CD8-positive, alpha-beta memory T cell (primary cell): Measurements from ENCODE around the gene PPP1R1B. TPM values are rescaled to one million over a fixed set of nuclear protein-coding genes. Genes with fewer than 3 reads are reported as not detected.
A peak's percentile ranks its signal among the peaks of the same experiment; 100 is the strongest.

ENCODE experiments used
- CTCF ChIA-PET: fragments of 350-600 bp; sonication (Branson Sonifier 250); formaldehyde crosslinking; loops from one replicate; lab custom pipeline; 2021; ENCODE audit warnings: antibody characterized with exemption; lab: Charles Lee
- POLR2A ChIA-PET: fragments of 350-600 bp; sonication (Branson Sonifier 250); formaldehyde crosslinking; loops from one replicate; lab custom pipeline; 2021; ENCODE audit warnings: antibody characterized with exemption; lab: Charles Lee
- DNase-seq, 5 donors: peaks; one replicate each; pipeline versions ENCODE4 v3.0.0 to v3.0.0-alpha.2; 2020 to 2022; ENCODE audit warnings: mixed read lengths in 1 of 5
- H3K27ac ChIP-seq: one replicate; pipeline ENCODE4 v1.7.0; 2013; ENCODE audit warnings: low read depth, mild to moderate bottlenecking, low read length, moderate library complexity
- H3K27me3 ChIP-seq: 2 replicates; pipeline ENCODE4 v1.7.0; 2013; ENCODE audit warnings: low read length, mild to moderate bottlenecking; ENCODE audit not compliant: insufficient read depth, poor library complexity, severe bottlenecking
- H3K36me3 ChIP-seq: 2 replicates; pipeline ENCODE4 v1.7.0; 2013; ENCODE audit warnings: mild to moderate bottlenecking, low read length, moderate library complexity; ENCODE audit not compliant: insufficient read depth
- H3K4me1 ChIP-seq: 2 replicates; pipeline ENCODE4 v1.7.0; 2013; ENCODE audit warnings: mild to moderate bottlenecking, low read length, moderate library complexity; ENCODE audit not compliant: insufficient read depth
- H3K4me3 ChIP-seq: 2 replicates; pipeline ENCODE4 v1.7.0; 2013; ENCODE audit warnings: mild to moderate bottlenecking, low read length
- H3K9me3 ChIP-seq: 2 replicates; pipeline ENCODE4 v1.7.0; 2013; ENCODE audit warnings: mild to moderate bottlenecking, low read length
- H3K27ac Mint-ChIP-seq, 8 donors: one replicate each; pipeline ENCODE4 v1.8.0; 2020 to 2021; ENCODE audit warnings: mixed read lengths in 8 of 8, mild to moderate bottlenecking in 6 of 8, inconsistent platforms in 3 of 8, moderate library complexity in 3 of 8
- H3K27me3 Mint-ChIP-seq, 2 donors: one replicate each; pipeline ENCODE4 v1.8.0; 2020 to 2021; ENCODE audit warnings: mixed read lengths in 2 of 2, mild to moderate bottlenecking in 1 of 2, moderate library complexity in 1 of 2
- H3K36me3 Mint-ChIP-seq, 3 donors: one replicate each; pipeline ENCODE4 v1.8.0; 2020 to 2021; ENCODE audit warnings: mixed read lengths in 3 of 3, inconsistent platforms in 1 of 3, mild to moderate bottlenecking in 1 of 3
- H3K4me1 Mint-ChIP-seq, 3 donors: one replicate each; pipeline ENCODE4 v1.8.0; 2020 to 2021; ENCODE audit warnings: mixed read lengths in 3 of 3, inconsistent platforms in 1 of 3, mild to moderate bottlenecking in 1 of 3
- H3K4me3 Mint-ChIP-seq, 7 donors: one replicate each; pipeline ENCODE4 v1.8.0; 2020 to 2021; ENCODE audit warnings: mixed read lengths in 7 of 7, mild to moderate bottlenecking in 6 of 7, moderate library complexity in 4 of 7, inconsistent platforms in 2 of 7
- H3K9me3 Mint-ChIP-seq, 5 donors: one replicate each; pipeline ENCODE4 v1.8.0; 2020 to 2022; ENCODE audit warnings: mixed read lengths in 5 of 5, mild to moderate bottlenecking in 3 of 5, moderate library complexity in 2 of 5, inconsistent platforms in 1 of 5
- polyA plus RNA-seq: library from polyadenylated mRNA; unstranded; fragments of 300-500 nt; fragmentation: Illumina TruSeq; gene quantifications from one replicate; pipeline ENCODE4 v1.2.3, GENCODE V29; 2021
- total RNA-seq, 2 experiments: library from RNA; stranded (reverse); gene quantifications; one replicate each; pipeline ENCODE4 v1.2.3, GENCODE V29; 2021

The PPP1R1B gene
- total and polyA plus RNA-seq, 3 experiments from 2014 or later = not detected

DNA sequence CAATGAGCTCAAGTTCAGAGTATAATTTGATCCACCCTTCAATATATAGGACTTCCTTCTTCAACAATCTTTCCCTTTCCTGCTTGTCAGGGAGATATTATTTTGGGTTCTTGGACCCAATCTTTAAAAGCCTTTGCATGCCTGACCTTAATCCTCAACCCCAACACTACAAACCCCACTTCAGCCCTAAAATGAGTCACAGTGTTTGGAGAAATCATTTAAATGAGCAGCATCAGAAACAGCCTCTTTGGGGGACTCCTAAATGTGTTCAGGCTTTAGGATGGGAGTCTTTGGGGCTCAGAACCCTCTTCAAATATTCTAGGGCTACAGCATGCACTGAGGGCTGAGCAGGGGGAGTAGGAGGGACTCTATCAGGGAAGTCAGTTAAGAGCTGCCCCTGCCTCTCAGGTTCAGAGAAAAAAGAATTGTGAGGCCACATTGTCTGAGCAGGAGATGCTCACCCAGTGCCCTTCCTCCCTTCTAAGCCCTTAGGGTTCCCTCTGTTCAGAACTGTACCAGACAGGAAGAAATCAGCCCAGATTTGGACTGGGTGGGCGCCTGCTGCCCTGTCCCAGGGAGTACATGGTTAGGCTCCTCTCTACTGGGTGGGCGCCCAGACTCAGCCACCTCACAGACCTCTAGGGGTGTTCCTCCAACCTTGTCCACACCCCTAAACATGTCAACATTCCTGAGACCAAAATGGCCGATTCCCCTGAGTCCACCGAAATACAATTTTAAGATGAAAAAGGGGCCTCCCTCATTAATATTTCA lies 24.0 kb upstream of the PPP1R1B start:
- peaks cover 68 to 76% of the 10 kb centered on the region in 2 donors for H3K27me3 Mint-ChIP-seq
- Histone ChIP-seq H3K4me3 (no peak overlapping the region), H3K27me3 (peaks cover 86% of the 10 kb centered on the region), H3K4me1 (peaks cover 46% of the 10 kb centered on the region), H3K36me3 (no peaks in the 10 kb centered on the region), H3K9me3 (no peaks in the 10 kb centered on the region), H3K27ac (no peak overlapping the region)
- ChIA-PET CTCF (no interaction called here), POLR2A (no interaction called here)
- peaks cover 22 to 49% (median 23%) of the 10 kb centered on the region in 3 donors for H3K4me1 Mint-ChIP-seq
- H3K4me3 Mint-ChIP-seq = no peak overlapping the region
- H3K9me3 Mint-ChIP-seq = no peaks in the 10 kb centered on the region
- peak overlapping the region in 1 of 8 donors; percentile 6 for H3K27ac Mint-ChIP-seq
- no peaks in the 10 kb centered on the region for H3K36me3 Mint-ChIP-seq
- no peak for DNase-seq

GRCh38 chr17:39603304-39604016 lies 23.3 kb upstream of the PPP1R1B start:
- Histone ChIP-seq H3K4me1 (peaks cover 38% of the 10 kb centered on the region), H3K9me3 (no peaks in the 10 kb centered on the region), H3K27me3 (peaks cover 80% of the 10 kb centered on the region), H3K4me3 (no peak overlapping the region), H3K27ac (no peak overlapping the region), H3K36me3 (no peaks in the 10 kb centered on the region)
- CTCF ChIA-PET = interaction anchor here (1.4 kb wide), 1 partner anchor 18 kb away, joined by 4 read pairs; no protein-coding TSS in a partner anchor
- Mint-ChIP-seq H3K27ac (no peak overlapping the region), H3K27me3 (peaks cover 64 to 71% of the 10 kb centered on the region in 2 donors), H3K4me3 (peak overlapping the region in 4 of 7 donors; percentile 23 to 69 (median 38)), H3K4me1 (peaks cover 18 to 43% (median 21%) of the 10 kb centered on the region in 3 donors), H3K36me3 (no peaks in the 10 kb centered on the region), H3K9me3 (no peaks in the 10 kb centered on the region)
- POLR2A ChIA-PET = no interaction called here
- DNase-seq = no peak

DNA sequence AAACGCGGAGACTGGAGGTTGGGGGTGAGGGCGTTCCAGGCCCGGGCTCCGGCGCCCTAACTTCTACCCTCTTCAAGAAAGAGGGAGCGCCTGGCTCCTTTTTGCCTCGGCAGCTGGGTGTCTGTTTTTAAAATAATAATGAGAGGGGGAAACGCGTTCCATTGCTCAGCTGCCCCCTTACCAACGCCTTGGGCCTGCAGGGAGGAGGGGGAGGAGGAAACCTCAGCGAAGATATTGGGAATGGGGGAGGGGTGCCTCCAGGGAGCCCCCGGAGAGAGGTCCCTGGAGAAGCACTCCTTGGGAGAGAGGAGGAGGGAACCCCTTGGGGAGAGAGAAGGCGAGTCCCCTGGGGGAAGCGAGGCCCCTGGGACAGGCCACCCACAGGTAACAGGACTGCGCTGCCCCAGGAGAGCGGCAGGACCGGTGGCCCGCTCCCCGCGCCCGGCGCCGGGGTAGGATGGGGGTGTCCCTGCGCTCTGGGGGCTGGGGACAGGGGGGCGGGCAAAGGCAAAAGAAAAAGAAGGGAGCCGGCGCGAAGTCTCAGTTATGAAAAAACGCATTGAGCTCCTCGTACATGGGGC lies 21.8 kb upstream of the PPP1R1B start:
- H3K36me3 ChIP-seq = no peaks in the 10 kb centered on the region
- no peaks in the 10 kb centered on the region for H3K9me3 Mint-ChIP-seq
- peak overlapping the region in 5 of 7 donors; percentile 38 to 81 (median 58) for H3K4me3 Mint-ChIP-seq
- ChIA-PET CTCF (interaction anchor here (1.3 to 1.7 kb wide), 4 partner anchors 17 to 57 kb away, joined by 3 to 7 read pairs (median 4); no protein-coding TSS in a partner anchor), POLR2A (interaction anchor here (0.7 kb wide), 1 partner anchor 706 kb away, joined by 4 read pairs; no protein-coding TSS in a partner anchor)
- H3K27me3 Mint-ChIP-seq = peaks cover 66 to 70% of the 10 kb centered on the region in 2 donors
- peak overlapping the region in 1 of 8 donors; percentile 22 for H3K27ac Mint-ChIP-seq
- H3K4me3 ChIP-seq = no peak overlapping the region
- peaks cover 30% of the 10 kb centered on the region for H3K4me1 ChIP-seq
- H3K27ac ChIP-seq = no peak overlapping the region
- H3K36me3 Mint-ChIP-seq = no peaks in the 10 kb centered on the region
- peaks cover 13 to 33% (median 17%) of the 10 kb centered on the region in 3 donors for H3K4me1 Mint-ChIP-seq
- no peak for DNase-seq
- peaks cover 70% of the 10 kb centered on the region for H3K27me3 ChIP-seq
- no peaks in the 10 kb centered on the region for H3K9me3 ChIP-seq

DNA sequence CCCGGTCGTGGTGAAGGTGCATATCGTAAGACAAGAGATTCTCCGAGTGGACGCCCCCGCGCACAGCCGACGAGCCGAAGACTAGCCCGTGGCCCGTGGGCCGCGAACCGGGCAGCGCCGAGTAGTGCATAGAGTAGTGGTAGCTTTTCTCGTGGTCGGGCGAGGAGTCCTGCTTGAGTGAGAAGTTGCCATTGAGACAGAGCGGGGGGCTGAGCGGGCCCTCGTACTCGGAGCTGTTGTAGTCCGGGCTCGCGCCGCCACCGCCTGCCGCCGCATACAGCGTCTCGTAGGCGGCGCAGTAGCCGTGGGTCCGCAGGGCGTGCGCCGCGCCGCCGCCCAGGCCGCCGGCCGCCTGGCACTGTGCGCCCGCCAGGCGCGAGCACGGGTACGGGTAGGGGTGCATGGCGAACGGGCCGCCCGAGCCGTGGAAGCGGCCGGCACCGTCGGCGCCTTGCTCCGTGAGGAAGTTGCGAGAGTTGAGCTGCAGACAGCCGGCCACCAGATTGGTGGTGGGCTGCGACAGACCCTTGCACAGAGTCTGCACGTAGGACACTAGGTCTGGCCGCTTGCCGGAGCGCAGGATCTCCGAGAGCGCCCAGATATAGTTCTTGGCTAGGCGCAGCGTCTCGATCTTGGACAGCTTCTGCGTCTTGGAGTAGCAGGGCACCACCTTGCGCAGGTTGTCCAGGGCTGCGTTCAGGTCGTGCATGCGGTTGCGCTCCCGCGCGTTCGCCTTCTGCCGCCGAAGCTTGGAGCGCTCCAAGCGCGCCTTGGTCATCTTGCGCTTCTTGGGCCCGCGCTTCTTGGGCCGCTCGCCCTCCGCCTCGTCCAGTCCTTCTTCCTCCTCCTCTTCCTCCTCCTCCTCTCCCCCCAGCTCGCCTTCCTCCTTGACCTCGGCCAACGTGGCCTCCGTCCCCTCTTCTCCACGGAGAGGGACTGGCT lies 21.0 kb upstream of the PPP1R1B start:
- no peak overlapping the region for H3K4me3 ChIP-seq
- Mint-ChIP-seq H3K4me3 (peak overlapping the region in 6 of 7 donors; percentile 51 to 84 (median 56)), H3K9me3 (no peaks in the 10 kb centered on the region), H3K27me3 (peaks cover 62 to 64% of the 10 kb centered on the region in 2 donors), H3K27ac (peak overlapping the region in 1 of 8 donors; percentile 22), H3K36me3 (no peaks in the 10 kb centered on the region), H3K4me1 (peaks cover 12 to 32% (median 17%) of the 10 kb centered on the region in 3 donors)
- no peaks in the 10 kb centered on the region for H3K9me3 ChIP-seq
- no peaks in the 10 kb centered on the region for H3K36me3 ChIP-seq
- H3K27ac ChIP-seq = no peak overlapping the region
- DNase-seq = no peak
- H3K4me1 ChIP-seq = peaks cover 30% of the 10 kb centered on the region
- ChIA-PET CTCF (interaction anchor here (1.3 to 1.7 kb wide), 4 partner anchors 14 to 58 kb away, joined by 3 to 7 read pairs (median 3); no protein-coding TSS in a partner anchor), POLR2A (interaction anchor here (0.8 kb wide), 1 partner anchor 150 kb away, joined by 3 read pairs; no protein-coding TSS in a partner anchor)
- H3K27me3 ChIP-seq = peaks cover 63% of the 10 kb centered on the region

GRCh38 chr17:39606434-39607056 lies 20.2 kb upstream of the PPP1R1B start:
- Mint-ChIP-seq H3K36me3 (no peaks in the 10 kb centered on the region), H3K4me1 (peaks cover 11 to 32% (median 17%) of the 10 kb centered on the region in 3 donors), H3K27me3 (peaks cover 57 to 60% of the 10 kb centered on the region in 2 donors), H3K4me3 (no peak overlapping the region), H3K9me3 (peaks cover 0 to 2% (median 0%) of the 10 kb centered on the region in 5 donors), H3K27ac (no peak overlapping the region)
- Histone ChIP-seq H3K27me3 (peaks cover 55% of the 10 kb centered on the region), H3K36me3 (no peaks in the 10 kb centered on the region), H3K27ac (no peak overlapping the region), H3K9me3 (no peaks in the 10 kb centered on the region), H3K4me3 (no peak overlapping the region), H3K4me1 (peaks cover 30% of the 10 kb centered on the region)
- POLR2A ChIA-PET = interaction anchor here (0.8 kb wide), 1 partner anchor 150 kb away, joined by 3 read pairs; no protein-coding TSS in a partner anchor
- CTCF ChIA-PET = interaction anchor here (1.2 to 1.7 kb wide), 3 partner anchors 13 to 16 kb away, joined by 3 to 7 read pairs (median 5); no protein-coding TSS in a partner anchor
- no peak for DNase-seq

- H3K36me3 Mint-ChIP-seq = no peaks in the 10 kb centered on the region
- peak overlapping the region in 1 of 7 donors; percentile 23 for H3K4me3 Mint-ChIP-seq
- H3K4me1 ChIP-seq = peaks cover 30% of the 10 kb centered on the region
- H3K9me3 Mint-ChIP-seq = peaks cover 0 to 2% (median 0%) of the 10 kb centered on the region in 5 donors
- H3K36me3 ChIP-seq = no peaks in the 10 kb centered on the region
- CTCF ChIA-PET = interaction anchor here (1.2 to 1.6 kb wide), 2 partner anchors 12 to 14 kb away, joined by 3 to 5 read pairs; no protein-coding TSS in a partner anchor
- H3K4me3 ChIP-seq = no peak overlapping the region
- H3K9me3 ChIP-seq = no peaks in the 10 kb centered on the region
- peaks cover 50 to 54% of the 10 kb centered on the region in 2 donors for H3K27me3 Mint-ChIP-seq
- H3K4me1 Mint-ChIP-seq = peaks cover 11 to 32% (median 17%) of the 10 kb centered on the region in 3 donors
- POLR2A ChIA-PET = no interaction called here
- H3K27ac ChIP-seq = no peak overlapping the region
- H3K27me3 ChIP-seq = peaks cover 48% of the 10 kb centered on the region
- no peak overlapping the region for H3K27ac Mint-ChIP-seq
- no peak for DNase-seq
Measured at GRCh38 chr17:39607057-39607850, 19.5 kb upstream of the PPP1R1B start.
